Mammary epithelial cell (primary cell): ENCODE measurements around the gene ECT2L.

Source experiments
- EZH2 ChIP-seq: IDR thresholded peaks from 2 replicates; pipeline ENCODE4 v1.6.1; 2012; ENCODE audit warnings: low read length, inconsistent platforms, borderline replicate concordance
- TF ChIP-seq, protein P1 (sequence below), 2 donors: IDR thresholded peaks in 1 of 2; conservative IDR thresholded peaks in 1 of 2; 2 replicates each; pipeline ENCODE4 v1.5.1; 2011 to 2012; ENCODE audit warnings: inconsistent platforms in 2 of 2, low read length in 2 of 2, mild to moderate bottlenecking in 2 of 2, control low read depth in 1 of 2, low read depth in 1 of 2; ENCODE audit not compliant: insufficient read depth in 1 of 2; ENCODE audit errors: extremely low read depth in 1 of 2

DNA sequence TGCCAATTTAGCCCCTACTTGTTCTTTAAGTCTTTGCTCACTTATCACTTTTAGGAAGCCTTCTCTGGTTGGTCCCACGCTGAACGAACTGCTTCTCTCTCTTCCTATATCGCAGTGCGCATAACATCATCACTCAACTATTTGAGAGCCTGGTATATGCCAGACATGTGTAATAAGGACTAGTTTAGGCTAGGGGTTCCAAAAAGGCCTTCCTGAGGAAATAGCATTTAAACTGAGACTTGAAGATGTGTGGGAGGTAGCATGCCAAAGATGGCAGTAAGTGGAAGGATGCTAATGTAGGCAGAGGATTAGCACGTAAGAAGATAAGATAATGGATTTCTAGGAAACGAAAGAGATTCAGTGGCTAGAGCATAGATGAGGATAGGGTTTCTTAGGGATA is 17.6 kb upstream of the ECT2L start:
- TF ChIP-seq, protein P1, sequence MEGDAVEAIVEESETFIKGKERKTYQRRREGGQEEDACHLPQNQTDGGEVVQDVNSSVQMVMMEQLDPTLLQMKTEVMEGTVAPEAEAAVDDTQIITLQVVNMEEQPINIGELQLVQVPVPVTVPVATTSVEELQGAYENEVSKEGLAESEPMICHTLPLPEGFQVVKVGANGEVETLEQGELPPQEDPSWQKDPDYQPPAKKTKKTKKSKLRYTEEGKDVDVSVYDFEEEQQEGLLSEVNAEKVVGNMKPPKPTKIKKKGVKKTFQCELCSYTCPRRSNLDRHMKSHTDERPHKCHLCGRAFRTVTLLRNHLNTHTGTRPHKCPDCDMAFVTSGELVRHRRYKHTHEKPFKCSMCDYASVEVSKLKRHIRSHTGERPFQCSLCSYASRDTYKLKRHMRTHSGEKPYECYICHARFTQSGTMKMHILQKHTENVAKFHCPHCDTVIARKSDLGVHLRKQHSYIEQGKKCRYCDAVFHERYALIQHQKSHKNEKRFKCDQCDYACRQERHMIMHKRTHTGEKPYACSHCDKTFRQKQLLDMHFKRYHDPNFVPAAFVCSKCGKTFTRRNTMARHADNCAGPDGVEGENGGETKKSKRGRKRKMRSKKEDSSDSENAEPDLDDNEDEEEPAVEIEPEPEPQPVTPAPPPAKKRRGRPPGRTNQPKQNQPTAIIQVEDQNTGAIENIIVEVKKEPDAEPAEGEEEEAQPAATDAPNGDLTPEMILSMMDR (conservative IDR thresholded peaks at IDR 0.05 in 1 of 2, IDR thresholded peaks at IDR 0.05 in 1 of 2; ENCODE audit: extremely low read depth in 1 of 2, insufficient read depth in 1 of 2, low read depth in 1 of 2, low read length in 2 of 2), result no peak
- TF ChIP-seq EZH2, result no peak
